Left ventricle myocardium inferior (tissue), 1 donor: ENCODE data around the gene MPHOSPH9. TPM values are rescaled to one million over a fixed set of nuclear protein-coding genes. Genes with fewer than 3 reads are reported as not detected.

Experiments
- DNase-seq: peaks from one replicate; pipeline ENCODE4 v3.0.0-alpha.2; 2020
- H3K27ac ChIP-seq: fragments of 200-600 bp; replicated peaks from 2 replicates; pipeline ENCODE4 v1.8.0; 2021
- H3K27me3 ChIP-seq: fragments of 200-600 bp; 2 replicates; pipeline ENCODE4 v1.8.0; 2021; ENCODE audit warnings: low read depth
- H3K36me3 ChIP-seq: fragments of 200-600 bp; 2 replicates; pipeline ENCODE4 v1.8.0; 2021
- H3K4me1 ChIP-seq: fragments of 200-600 bp; 2 replicates; pipeline ENCODE4 v1.8.0; 2021
- H3K4me3 ChIP-seq: fragments of 200-600 bp; 2 replicates; pipeline ENCODE4 v1.8.0; 2021; ENCODE audit warnings: mild to moderate bottlenecking, moderate library complexity
- H3K9me3 ChIP-seq: fragments of 200-600 bp; replicated peaks from 2 replicates; pipeline ENCODE4 v1.8.0; 2021
- CTCF ChIP-seq: fragments of 200-600 bp; IDR thresholded peaks from 2 replicates; pipeline ENCODE4 v1.8.0; 2021; ENCODE audit warnings: antibody characterized with exemption, mild to moderate bottlenecking, borderline replicate concordance
- intact Hi-C: fragments of 100-400 bp; cut with micrococcal nuclease; formaldehyde crosslinking; loops from one replicate; pipeline ENCODE4 v1.11.0; 2022
- total RNA-seq: library from RNA; stranded (reverse); fragmentation: NEBNext Ultra II Directional; extraction: Animal tissue kit (Norgen Biotek cat#: 25700); gene quantifications from one replicate; pipeline ENCODE4 v1.2.1, GENCODE V29; 2021
- donor health status: DM: no; HTN: yes; CAD: no; lungs with severe emphysema.

MPHOSPH9 gene
- total RNA-seq, 1 donor from 2014 or later: 23.9 TPM

- Histone ChIP-seq H3K27ac (no peak overlapping the region), H3K4me3 (no peak overlapping the region), H3K27me3 (no peaks in the 10 kb centered on the region), H3K9me3 (no peaks in the 10 kb centered on the region), H3K36me3 (no peaks in the 10 kb centered on the region), H3K4me1 (peaks cover 29% of the 10 kb centered on the region)
- DNase-seq: no peak
- intact Hi-C loops: no loop called here
- TF ChIP-seq CTCF: no peak
These were observed 99.2 kb downstream of the MPHOSPH9 start for GRCh38 chr12:123133701-123134100.

- no peak overlapping the region for H3K27ac ChIP-seq
- intact Hi-C loops: no loop called here
- no peak for TF ChIP-seq CTCF
These were observed 99.9 kb downstream of the MPHOSPH9 start for GRCh38 chr12:123132951-123133619.

GRCh38 chr12:123131879-123132402, 101.0 kb downstream of the MPHOSPH9 start:
- no peak overlapping the region for H3K4me3 ChIP-seq
- peaks cover 38% of the 10 kb centered on the region for H3K4me1 ChIP-seq

More at GRCh38 chr12:123132951-123133619, 99.9 kb downstream of the MPHOSPH9 start:
- Histone ChIP-seq H3K4me3 (no peak overlapping the region), H3K4me1 (peaks cover 29% of the 10 kb centered on the region), H3K9me3 (no peaks in the 10 kb centered on the region), H3K27me3 (no peaks in the 10 kb centered on the region), H3K36me3 (no peaks in the 10 kb centered on the region)
- no peak for DNase-seq

GRCh38 chr12:123131291-123131832, 101.6 kb downstream of the MPHOSPH9 start:
- intact Hi-C loops: no loop called here
- Histone ChIP-seq H3K4me3 (no peak overlapping the region), H3K4me1 (peaks cover 44% of the 10 kb centered on the region), H3K9me3 (no peaks in the 10 kb centered on the region), H3K36me3 (no peaks in the 10 kb centered on the region), H3K27me3 (no peaks in the 10 kb centered on the region), H3K27ac (peak overlapping the region; percentile 80)
- no peak for DNase-seq
- no peak for TF ChIP-seq CTCF

More at GRCh38 chr12:123131879-123132402, 101.0 kb downstream of the MPHOSPH9 start:
- Histone ChIP-seq H3K27me3 (no peaks in the 10 kb centered on the region), H3K36me3 (no peaks in the 10 kb centered on the region), H3K27ac (peak overlapping the region; percentile 80), H3K9me3 (no peaks in the 10 kb centered on the region)
- intact Hi-C loops: no loop called here
- TF ChIP-seq CTCF: no peak
- no peak for DNase-seq

- H3K27me3 ChIP-seq: no peaks in the 10 kb centered on the region
- TF ChIP-seq CTCF: no peak
- H3K27ac ChIP-seq: no peak overlapping the region
- DNase-seq: no peak
- peaks cover 50% of the 10 kb centered on the region for H3K4me1 ChIP-seq
- intact Hi-C loops: no loop called here
- no peak overlapping the region for H3K4me3 ChIP-seq
- no peaks in the 10 kb centered on the region for H3K9me3 ChIP-seq
- no peaks in the 10 kb centered on the region for H3K36me3 ChIP-seq
These were observed 103.3 kb downstream of the MPHOSPH9 start for GRCh38 chr12:123129621-123130020.
